ENCODE data around the gene TXNRD2.

TXNRD2 gene

DNA sequence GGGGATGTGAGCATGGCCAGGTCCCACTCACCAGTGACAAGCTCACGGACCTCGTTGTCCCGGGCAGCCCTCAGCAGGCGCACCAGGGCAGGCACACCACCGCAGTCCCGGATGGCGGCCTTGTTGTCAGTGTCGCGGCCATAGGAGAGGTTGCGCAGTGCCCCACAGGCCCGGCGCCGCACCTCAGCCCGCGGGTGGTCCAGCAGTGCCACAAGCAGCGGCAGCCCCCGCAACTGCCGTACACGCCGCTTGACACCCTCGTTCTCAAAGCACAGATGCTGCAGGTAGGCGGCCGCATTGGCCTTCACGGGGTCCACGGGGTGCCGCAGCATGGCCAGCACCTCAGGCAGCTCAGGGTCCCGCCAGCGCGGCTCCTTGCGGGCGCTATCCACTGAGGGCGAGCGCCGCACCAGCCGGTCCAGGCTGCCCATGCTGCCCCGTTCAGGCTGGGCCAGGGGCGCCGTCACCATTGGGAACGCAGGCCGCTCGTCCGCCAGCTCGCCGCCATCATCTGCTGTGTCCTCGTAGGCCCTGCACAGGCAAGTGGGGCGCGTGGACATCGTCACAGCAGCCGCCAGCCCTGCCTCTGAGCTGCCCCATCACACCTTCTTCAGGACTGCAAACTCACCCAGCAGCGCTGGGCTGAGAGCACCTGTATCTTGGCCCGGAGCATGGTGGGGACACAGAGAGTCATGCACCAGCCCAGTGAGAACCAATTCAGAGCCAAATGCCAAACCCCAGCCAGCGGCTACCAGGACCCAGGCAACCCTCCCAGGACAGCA, 38.3 kb upstream of the TXNRD2 start:
- DNase-seq: no peak

DNA sequence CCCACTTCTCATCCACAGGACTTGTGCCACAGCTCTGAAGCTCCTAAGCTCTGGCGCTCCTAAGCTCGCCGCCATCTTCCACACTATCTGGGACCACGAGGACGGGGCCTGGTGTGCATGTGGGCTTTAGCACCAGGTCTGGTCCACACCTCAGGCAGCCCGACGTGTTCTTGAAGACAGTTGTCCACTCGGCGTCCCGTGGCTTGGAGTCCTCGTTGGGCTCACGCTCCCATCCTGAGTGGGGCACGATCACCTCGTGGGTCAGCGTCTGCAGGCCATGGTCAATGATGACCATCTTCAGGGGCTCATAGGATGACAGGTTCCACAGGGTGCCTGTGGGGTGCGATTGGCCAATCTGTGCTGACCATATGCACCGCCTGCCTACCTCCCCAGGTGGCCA, 37.1 kb upstream of the TXNRD2 start:
- DNase-seq: no peak

DNA sequence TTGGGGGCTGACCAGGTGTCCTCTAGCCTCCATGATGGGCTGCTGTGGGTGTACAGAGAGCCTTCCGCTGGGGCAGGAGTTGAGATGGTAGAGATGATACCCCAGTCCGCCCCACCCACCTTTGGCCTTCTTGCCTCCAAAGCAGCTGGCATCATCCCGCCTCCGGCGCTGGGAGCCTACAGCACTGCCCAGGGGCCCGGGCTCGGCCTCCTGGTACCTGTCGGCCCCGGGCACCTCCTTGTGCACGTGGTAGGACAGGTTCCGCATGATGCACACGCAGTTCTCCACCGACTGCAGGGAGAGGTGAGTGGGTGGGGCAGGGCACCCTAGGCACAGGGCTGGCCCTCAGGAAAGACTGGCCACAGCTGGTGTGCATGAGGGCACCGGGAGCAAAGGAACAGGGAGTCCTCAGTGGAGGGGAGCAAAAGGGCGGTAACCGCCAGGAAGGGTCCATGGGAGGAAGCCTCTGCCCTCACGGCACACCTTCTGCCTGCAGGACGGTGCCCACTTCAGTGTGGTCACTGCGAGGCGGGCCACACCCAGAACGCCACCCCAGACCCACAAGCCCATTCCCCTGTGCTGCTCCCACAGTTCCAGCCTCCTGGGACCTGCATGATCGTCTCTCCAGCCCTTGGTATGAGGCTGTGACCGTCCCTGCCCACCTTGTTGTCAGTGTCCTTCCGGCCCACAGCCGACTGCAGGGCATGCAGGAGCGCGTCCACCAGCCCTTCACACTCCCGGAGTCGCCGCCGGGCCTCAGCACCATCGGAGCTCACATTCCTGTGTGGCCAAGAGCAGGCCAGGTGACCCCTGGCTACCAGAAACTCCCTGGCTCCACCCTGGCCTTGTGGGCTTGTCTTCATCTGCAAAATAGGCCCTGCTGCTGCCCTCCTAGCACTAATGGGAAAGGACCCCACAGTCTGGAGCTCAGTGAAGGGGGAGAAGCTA, 36.0 kb upstream of the TXNRD2 start:
- no peak for DNase-seq

DNA sequence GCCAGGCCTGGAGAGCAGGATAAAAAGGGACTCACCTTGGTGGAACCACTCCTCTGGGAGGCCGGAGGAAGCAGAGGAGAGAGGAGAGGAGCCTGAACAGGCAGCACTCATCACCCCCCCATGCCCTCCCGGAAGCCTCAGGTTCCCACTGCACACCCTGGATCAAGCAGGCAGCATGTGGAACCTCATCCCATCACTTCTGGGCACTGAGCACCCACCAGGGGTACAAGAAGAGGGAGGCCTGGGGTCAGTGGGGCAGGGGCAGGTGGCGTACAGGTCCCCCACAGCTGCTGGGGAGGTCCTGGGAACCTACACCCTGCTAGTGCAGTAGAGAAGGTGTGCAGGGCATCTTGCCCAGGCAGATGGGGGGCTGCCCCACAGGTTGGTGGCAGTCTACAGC, 35.1 kb upstream of the TXNRD2 start:
- DNase-seq: no peak

DNA sequence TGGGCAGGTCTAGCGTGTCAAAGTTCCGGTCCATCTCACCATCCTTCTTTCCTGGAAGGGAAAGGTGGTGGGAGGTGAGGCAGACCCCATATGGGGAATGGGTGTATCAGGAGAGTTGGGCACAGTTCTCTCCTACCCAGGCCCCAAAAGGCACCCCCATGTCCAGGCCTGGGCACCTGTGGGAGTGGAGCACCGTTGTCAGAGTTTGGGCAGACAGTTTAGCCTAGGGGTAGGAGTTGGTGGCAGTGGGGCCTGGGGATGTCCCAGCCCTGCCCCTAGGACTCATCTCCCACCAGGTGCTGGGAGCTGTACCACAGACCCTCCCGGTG, 34.1 kb upstream of the TXNRD2 start:
- DNase-seq: no peak

DNA sequence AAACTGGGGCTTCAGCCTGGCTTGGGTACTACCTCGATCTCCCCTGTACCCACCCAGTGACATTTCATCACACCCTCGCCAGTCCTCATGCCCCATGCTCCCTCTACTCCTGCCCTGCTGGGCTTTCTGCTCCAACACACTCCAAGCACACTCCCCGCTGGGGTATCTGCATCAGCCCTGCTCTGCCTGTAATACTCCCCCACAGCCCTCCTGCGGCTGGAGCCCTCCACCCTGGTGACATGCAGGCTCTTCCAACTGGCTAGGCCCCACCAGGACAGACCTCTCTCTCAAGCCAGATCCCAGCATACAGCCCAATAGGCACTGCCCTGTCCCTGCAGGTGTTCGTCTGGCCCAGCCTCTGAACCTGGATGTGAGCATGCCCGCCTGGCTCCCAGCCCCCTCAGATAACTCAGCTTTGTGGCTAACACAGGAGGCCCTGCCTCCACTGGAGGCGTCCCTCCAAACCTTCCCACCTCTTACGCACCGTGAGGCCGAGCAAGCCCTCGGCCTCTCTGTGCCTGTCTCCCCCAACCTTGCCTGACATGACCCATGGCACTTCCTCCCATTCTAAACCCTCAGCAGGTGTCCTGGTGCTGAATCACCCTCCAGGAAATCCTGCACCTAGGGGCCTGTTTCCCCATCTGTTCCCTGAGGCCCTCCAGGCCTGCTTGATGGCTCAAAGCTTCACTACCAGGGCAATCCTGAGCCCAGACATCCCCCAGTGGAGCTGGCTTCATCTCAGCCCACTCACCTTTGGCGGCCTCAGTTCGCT, 33.5 kb upstream of the TXNRD2 start:
- DNase-seq: no peak

DNA sequence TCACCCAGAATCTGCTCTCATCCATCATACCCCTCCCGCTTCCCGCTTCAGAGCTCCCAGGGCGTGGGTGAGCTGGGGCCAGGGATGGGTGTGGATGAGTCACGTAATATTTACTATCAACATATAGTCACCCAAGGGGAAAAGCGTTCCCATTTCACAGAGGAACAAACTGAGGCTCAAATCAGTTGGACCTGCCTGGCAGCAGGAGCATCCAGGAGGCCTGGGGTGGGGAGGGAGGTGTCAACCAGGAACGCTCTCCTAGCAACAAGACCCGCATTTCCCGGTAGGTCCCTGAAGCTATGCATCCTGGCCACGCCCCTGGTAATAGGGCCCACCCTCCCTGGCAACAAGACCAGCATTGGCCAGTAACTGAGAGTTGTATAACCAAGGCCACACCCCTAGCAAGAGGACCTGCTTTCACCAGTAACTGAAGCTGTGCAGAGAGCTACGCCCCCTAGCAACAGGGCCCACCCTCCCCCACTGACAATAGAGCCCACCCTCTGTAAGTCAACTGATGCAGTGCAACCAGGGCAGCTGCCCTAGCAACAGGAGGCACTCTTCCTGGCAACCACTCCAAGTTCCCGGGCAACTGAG, 32.7 kb upstream of the TXNRD2 start:
- DNase-seq: no peak

DNA sequence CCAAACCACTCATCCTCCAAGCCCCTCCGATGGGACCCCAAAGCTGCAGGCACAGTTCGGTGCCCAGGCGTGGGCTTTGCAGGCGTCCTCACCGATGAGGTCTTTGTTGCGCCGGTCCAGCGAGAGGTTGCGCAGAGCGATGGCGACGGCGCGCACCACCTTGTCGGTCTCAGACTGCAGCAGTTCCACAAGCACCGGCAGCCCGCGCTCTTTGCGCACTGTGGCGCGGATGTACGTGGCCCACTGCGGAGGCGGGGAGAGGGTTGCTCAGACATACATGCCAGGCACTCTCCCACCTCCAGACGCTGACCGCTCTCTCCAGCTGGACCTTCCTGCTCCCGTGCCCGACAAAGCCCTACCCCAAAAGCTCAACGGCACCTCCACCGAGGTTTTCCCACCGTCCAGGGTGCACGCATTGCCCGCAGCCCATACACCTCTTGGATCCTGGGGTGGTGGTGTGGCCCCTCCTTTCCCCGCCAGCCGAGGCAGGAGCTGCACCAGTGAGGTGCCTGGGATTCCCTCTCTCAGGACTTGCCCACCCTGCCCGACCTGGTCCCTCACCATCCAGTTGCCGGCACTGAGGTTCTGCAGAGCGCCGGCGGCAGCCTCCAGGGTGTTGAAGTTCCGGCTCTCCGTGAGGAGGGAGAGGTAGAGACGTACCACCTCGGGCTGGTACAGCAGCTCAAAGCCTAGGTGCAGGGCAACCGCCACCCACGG, 32.1 kb upstream of the TXNRD2 start:
- no peak for DNase-seq

DNA sequence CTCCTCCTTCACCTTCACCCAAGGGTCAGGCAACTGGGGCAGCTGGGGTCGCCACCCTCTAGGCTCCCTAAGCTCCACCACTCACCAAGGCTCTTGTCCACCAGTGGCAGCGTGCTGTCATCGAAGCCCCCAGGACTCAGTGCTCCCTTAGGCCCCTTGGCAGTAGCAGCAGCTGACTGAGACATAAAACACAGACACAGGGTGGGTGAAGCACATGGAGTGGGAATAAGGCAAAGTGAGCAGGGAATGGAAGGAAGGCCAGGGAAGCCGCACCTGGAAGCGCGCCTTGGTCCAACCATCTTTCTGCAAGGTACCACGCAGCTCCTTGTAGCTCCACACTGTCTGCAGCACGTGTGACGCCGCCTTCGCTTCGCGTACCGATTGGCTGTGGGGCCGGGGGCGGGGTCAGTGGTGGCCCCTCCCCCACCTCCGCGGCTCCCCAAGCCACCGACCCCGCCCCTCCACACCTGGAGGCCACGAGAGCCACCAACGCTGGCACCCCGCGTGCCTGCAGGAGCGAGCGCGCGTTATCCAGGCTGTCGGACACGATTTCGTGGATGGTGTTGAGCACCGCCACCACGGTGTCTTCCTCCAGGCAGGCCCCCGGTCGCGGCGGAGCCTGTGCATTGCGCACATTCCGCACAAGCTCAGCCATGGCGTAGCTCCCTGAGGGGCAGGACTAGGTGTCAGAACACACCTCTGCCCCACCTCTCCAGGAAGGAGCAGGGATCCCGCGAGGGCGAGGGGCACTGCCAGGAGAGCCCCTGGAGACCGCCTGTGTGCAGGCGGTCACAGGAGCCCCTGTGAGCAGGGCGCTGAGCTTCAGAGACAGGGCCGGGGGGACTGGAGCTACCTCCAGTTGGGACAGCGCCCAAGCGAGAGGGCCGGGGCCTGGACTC, 31.3 kb upstream of the TXNRD2 start:
- DNase-seq: no peak

DNA sequence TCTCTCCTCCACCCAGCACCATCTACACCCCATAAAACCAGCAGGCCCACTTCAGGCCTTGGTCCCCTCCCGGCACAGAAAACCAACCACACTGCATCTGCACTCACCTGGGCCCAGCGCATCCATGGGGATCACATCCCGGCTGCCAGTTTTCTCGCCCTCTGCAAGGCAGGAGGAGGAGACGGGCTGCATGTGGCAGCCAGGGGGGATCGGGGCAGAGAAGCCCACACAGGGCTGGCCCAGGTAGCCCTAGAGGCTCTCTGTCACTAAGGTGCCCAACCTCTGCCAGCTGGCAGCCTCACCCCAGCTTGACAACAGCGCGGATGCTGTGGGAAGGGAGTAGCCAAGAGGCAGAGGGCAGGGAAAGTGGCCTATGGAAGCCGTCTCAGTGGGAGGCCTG, 30.6 kb upstream of the TXNRD2 start:
- no peak for DNase-seq

DNA sequence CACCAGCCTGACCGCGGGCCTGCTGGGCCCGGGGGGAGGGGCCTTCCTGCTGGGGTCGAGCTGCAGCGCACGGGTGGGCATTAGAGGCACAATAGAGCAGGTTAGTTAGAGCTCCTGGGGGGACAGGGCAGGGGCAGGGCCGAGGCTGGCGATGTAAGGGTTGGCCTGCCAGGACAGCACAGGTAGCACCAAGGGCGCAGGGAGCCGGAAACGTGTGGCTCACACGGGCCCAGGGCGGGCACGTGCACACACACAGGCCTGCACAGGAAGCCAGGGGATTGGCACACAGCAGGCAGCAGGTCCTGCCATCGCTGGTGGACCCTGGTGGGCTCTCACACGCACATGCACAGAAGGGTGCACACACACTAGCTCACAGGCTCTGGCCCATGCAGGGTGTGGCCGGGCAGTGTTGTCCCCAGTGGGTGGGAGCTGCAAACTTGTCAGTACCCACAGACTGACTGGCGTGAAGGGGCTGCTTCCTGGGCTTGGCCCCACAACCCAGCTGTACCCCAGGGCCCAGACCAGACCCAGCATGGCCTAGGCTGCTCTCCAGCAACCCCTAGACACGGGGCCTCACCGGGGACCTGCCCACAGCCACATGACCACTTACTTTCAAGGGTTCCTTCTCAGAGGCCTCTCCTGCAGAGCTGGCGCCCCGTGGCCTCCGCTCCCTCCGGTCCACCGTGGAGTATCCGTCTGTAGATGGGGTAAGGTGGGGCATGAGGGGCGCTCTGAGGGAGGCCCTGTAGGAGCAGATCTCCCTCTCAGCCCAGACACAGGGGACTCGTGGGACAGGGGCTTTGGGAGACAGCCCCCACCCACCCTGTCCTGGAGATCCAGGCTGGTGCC, 29.9 kb upstream of the TXNRD2 start:
- no peak for DNase-seq

DNA sequence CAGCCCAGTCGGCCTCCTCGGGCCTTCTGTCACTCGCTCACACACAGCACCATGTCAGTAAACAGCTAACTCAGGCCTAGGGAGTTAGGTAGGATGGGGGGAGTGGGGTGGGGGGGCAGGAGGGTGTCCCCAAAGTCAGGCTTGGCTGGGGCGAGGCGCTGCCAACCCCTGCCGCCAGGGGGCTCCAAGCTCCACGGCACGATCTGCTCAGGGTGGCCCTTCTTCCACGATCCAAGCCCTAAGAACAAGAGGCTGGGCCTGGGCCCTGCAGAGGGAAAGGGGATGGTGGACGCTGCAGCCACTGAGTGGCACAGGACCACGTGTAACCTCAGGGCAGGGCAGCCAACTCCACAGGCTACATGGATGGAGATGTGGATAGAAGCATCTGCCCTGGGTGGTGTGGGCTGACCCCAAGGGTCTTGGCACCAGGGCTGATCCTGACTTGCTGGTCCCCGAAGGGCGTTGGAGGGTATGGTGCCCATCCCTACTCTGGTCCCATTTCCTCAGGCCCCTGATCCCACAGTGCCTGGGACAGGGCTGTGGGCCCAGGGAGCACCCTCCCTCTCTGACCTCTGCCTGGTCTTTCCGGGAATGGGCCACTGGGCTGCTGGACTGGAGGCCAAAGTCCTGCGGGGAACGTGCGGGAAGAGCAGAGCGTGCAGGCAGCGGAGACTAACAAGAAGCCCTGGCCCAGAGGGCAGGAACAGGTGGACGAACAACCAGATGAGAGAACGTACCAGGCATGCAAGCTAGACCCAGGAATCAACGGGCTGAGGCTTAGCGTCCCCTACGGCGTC, 29.1 kb upstream of the TXNRD2 start:
- DNase-seq: peak; percentile 77 to 83

DNA sequence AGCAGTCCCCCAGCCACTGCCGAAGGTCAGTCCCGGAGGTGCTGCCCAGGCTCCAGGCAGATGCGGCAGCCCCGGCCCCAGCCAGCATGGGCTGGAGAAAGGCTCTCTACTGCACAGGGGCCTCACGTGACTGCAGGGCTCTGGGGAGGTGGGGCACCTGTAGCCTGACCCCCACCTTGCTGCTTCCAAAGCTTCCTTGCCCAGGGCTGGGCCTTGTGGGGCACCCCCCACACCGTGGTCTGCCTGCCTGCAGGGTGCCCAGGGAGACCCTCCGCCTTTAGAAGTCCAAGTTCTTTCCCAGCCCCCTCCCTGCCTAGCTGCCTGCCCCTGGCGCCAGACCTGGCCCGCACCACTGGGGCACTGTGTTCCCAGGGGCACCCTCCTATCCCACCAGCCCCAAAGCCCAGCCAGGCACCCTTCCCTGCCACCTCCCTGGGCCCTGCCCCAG, 28.4 kb upstream of the TXNRD2 start:
- no peak for DNase-seq

DNA sequence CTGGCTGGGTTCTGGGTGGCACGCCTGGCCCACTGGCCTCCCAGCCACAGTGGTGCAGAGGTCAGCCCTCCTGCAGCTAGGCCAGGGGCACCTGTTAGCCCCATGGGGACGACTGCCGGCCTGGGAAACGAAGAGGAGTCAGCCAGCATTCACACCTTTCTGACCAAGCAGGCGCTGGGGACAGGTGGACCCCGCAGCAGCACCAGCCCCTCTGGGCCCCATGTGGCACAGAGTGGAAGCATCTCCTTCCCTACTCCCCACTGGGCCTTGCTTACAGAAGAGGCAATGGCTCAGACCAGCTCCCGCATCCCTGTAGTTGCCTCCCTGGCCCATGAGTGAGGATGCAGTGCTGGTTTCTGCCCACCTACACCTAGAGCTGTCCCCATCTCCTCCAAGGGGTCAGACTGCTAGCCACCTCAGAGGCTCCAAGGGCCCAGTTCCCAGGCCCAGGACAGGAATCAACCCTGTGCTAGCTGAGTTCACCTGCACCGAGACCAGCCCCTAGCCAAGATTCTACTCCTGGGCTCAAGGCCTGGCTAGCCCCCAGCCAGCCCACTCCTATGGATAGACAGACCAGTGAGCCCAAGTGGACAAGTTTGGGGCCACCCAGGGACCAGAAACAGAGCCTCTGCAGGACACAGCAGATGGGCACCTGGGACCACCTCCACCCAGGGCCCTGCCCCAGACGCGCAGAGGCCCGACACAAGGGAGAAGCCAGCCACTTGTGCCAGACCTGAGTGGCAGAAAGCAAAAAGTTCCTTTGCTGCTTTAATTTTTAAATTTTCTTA, 27.7 kb upstream of the TXNRD2 start:
- DNase-seq: no peak

DNA sequence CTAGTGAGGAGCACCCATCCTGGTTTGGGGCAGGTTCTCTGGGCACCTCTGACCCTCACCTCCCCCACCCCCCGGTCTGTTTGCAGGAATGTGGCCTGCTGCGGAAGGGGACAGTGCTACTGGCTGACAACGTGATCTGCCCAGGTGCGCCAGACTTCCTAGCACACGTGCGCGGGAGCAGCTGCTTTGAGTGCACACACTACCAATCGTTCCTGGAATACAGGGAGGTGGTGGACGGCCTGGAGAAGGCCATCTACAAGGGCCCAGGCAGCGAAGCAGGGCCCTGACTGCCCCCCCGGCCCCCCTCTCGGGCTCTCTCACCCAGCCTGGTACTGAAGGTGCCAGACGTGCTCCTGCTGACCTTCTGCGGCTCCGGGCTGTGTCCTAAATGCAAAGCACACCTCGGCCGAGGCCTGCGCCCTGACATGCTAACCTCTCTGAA, 26.9 kb upstream of the TXNRD2 start:
- no peak for DNase-seq

DNA sequence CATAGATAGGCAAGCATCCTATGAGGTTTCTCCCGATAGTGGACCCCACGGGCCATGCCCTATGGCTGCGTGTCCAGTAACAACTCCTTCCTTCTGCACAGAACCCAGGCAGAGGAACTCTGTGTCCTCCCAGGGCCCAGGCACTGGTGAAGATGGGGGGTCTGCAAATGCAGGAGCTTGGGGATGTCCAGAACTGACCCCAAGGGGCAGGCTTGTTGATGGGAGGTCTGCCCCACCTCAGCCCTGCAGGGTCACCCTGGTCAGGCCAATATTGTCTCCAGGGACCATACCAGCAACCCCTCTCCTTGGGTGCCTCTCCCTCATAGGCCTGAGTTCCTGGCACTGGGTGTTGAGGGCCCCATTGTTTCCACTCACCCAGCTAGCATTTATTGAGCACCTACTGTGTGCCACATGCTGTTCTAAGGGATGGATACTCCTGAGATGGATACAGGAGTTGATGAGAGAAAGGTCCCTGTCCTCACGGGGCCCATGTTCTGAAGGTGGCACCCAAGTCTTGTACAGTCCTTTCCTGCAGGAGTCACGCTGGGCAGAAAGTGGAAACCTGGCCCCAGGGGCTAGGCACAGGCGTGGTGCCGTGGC, 26.3 kb upstream of the TXNRD2 start:
- no peak for DNase-seq

DNA sequence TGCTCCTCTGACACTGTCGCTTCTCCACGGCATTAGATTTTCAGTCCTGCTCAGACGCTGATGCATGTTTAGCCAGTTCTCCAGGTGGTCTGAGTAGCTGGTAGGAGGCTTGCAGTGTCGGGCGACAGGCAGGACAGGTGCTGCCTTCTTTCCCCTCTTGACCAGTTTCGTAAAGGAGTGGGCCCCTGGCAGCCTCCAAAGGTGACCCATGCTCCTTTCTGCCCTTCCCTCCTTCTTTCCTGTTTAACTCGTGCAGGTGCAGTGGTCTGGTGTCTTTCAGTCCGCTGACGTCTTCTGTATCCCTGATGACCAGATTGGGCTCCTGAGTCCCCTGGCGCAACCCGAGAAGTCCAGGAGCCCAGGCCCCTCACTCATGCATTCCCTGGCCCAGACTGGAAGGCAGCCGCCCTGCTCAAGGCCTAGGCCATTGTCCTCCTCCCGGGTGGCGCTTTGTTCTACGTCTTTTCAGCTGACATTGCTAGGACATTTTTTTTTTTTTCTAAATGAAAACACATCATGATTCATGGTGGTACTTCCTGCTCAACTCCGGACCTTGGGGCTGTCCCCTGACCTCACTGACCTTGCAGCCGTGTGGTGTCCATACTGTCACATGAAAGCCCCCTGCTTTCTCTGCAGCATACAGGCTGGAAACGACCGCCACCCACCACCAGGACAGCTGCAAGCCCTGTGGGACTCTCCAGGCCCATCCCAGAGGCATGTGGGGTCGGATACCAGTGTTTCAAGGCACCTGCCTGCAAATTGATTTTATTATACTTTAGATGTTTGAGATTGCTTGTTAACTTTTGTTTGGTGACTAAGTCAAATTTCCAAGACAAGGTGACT, 25.5 kb upstream of the TXNRD2 start:
- no peak for DNase-seq
